Astrocyte (in vitro differentiated cells and primary cell): ENCODE measurements around the gene PIGQ.
A peak's percentile ranks its signal among the peaks of the same experiment; 100 is the strongest.

Experiments used
- EZH2 ChIP-seq: IDR thresholded peaks from 2 replicates; pipeline ENCODE4 v1.6.1; 2012; ENCODE audit warnings: mild to moderate bottlenecking, low read length, inconsistent platforms; ENCODE audit not compliant: insufficient read depth
- TF ChIP-seq, protein P1 (sequence below): IDR thresholded peaks from 2 replicates; pipeline ENCODE4 v1.5.1; 2011; ENCODE audit warnings: low read depth, mild to moderate bottlenecking, inconsistent platforms, low read length, moderate library complexity; ENCODE audit not compliant: insufficient read depth

GRCh38 chr16:560701-561412, 8.9 kb upstream of the PIGQ start:
- peak; percentile 99 for TF ChIP-seq EZH2
- TF ChIP-seq, protein P1, sequence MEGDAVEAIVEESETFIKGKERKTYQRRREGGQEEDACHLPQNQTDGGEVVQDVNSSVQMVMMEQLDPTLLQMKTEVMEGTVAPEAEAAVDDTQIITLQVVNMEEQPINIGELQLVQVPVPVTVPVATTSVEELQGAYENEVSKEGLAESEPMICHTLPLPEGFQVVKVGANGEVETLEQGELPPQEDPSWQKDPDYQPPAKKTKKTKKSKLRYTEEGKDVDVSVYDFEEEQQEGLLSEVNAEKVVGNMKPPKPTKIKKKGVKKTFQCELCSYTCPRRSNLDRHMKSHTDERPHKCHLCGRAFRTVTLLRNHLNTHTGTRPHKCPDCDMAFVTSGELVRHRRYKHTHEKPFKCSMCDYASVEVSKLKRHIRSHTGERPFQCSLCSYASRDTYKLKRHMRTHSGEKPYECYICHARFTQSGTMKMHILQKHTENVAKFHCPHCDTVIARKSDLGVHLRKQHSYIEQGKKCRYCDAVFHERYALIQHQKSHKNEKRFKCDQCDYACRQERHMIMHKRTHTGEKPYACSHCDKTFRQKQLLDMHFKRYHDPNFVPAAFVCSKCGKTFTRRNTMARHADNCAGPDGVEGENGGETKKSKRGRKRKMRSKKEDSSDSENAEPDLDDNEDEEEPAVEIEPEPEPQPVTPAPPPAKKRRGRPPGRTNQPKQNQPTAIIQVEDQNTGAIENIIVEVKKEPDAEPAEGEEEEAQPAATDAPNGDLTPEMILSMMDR = no peak
